Measurements from ENCODE around the gene CSNK1G1.
A peak's percentile ranks its signal among the peaks of the same experiment; 100 is the strongest.

CSNK1G1 gene

GRCh38 chr15:64311566-64311965 is 44.4 kb downstream of the CSNK1G1 start:
- DNase-seq (ENCODE audit: low read depth) = no peak
- H3K4me3 ChIP-seq (ENCODE audit: low read length) = no peak overlapping the region
- no peak for TF ChIP-seq CTCF (conservative IDR thresholded peaks at IDR 0.05; ENCODE audit: low read length)

- no peak for DNase-seq (ENCODE audit: low read depth)
- H3K4me3 ChIP-seq (ENCODE audit: low read length) = no peak overlapping the region
- TF ChIP-seq CTCF (conservative IDR thresholded peaks at IDR 0.05; ENCODE audit: low read length) = no peak
Observed at GRCh38 chr15:64310036-64310435, 45.9 kb downstream of the CSNK1G1 start.

GRCh38 chr15:64305261-64305660 is 50.7 kb downstream of the CSNK1G1 start:
- no peak overlapping the region for H3K4me3 ChIP-seq (ENCODE audit: low read length)
- TF ChIP-seq CTCF (conservative IDR thresholded peaks at IDR 0.05; ENCODE audit: low read length) = no peak
- DNase-seq (ENCODE audit: low read depth) = no peak

- no peak for TF ChIP-seq CTCF (conservative IDR thresholded peaks at IDR 0.05; ENCODE audit: low read length)
- DNase-seq (ENCODE audit: low read depth) = no peak
- no peak overlapping the region for H3K4me3 ChIP-seq (ENCODE audit: low read length)
Observed at GRCh38 chr15:64289550-64289949, 66.4 kb downstream of the CSNK1G1 start.

GRCh38 chr15:64288999-64289398 is 67.0 kb downstream of the CSNK1G1 start:
- TF ChIP-seq CTCF (conservative IDR thresholded peaks at IDR 0.05; ENCODE audit: low read length) = no peak
- DNase-seq (ENCODE audit: low read depth) = peak; percentile 63
- no peak overlapping the region for H3K4me3 ChIP-seq (ENCODE audit: low read length)

- peak; percentile 25 for DNase-seq (ENCODE audit: low read depth)
- TF ChIP-seq CTCF (conservative IDR thresholded peaks at IDR 0.05; ENCODE audit: low read length) = no peak
- no peak overlapping the region for H3K4me3 ChIP-seq (ENCODE audit: low read length)
Observed at GRCh38 chr15:64288577-64288976, 67.4 kb downstream of the CSNK1G1 start.

GRCh38 chr15:64287953-64288352 is 68.0 kb downstream of the CSNK1G1 start:
- TF ChIP-seq CTCF (conservative IDR thresholded peaks at IDR 0.05; ENCODE audit: low read length) = no peak
- H3K4me3 ChIP-seq (ENCODE audit: low read length) = no peak overlapping the region
- DNase-seq (ENCODE audit: low read depth) = no peak

All from AG10803 (cell line).